Psoas muscle (tissue), 8 donors: Measurements from ENCODE around the gene TCTN2. TPM values are rescaled to one million over a fixed set of nuclear protein-coding genes. Genes with fewer than 3 reads are reported as not detected.

Experiments used
- ATAC-seq, 4 donors: fragments of 200-7000 bp; cut with Tn5 transposase; one replicate each; pipeline ENCODE4 v1.9.1; 2020; ENCODE audit warnings: moderate library complexity in 3 of 4, mild to moderate bottlenecking in 2 of 4
- DNase-seq, 2 donors: peaks; one replicate each; pipeline ENCODE4 v3.0.0-alpha.2; 2020
- H3K27ac ChIP-seq: fragments of 200-600 bp; one replicate; pipeline ENCODE4 v1.8.0; 2022
- H3K27me3 ChIP-seq, 3 donors: fragments of 200-600 bp in 1 of 3; one replicate each; pipeline versions ENCODE4 v1.6.1 to v1.8.0; 2013 to 2022; ENCODE audit warnings: low read length in 2 of 3, mild to moderate bottlenecking in 2 of 3, moderate library complexity in 1 of 3; ENCODE audit not compliant: insufficient read depth in 3 of 3
- H3K36me3 ChIP-seq, 2 donors: fragments of 200-600 bp in 1 of 2; one replicate each; pipeline versions ENCODE4 v1.6.1 to v1.8.0; 2013 to 2022; ENCODE audit warnings: low read depth in 1 of 2, mild to moderate bottlenecking in 1 of 2, moderate library complexity in 1 of 2; ENCODE audit not compliant: insufficient read depth in 1 of 2
- H3K4me1 ChIP-seq: fragments of 200-600 bp; one replicate; pipeline ENCODE4 v1.8.0; 2022
- H3K4me3 ChIP-seq: fragments of 200-600 bp; one replicate; pipeline ENCODE4 v1.8.0; 2022; ENCODE audit warnings: mild to moderate bottlenecking
- H3K9me3 ChIP-seq: fragments of 200-600 bp; one replicate; pipeline ENCODE4 v1.8.0; 2022
- CTCF ChIP-seq: fragments of 200-600 bp; IDR thresholded peaks from one replicate; pipeline ENCODE4 v1.8.0; 2022; ENCODE audit warnings: antibody characterized with exemption
- WGBS, 3 donors: extraction: QIAGEN DNeasy Blood & Tissue Kit; methylation state at CpG; one replicate each; pipeline versions ENCODE4 v1.1.6 to v1.1.7; 2013; 5-methylcytosine and 5-hydroxymethylcytosine counted together
- intact Hi-C, 2 donors: fragments of 100-400 bp; cut with DNase I; formaldehyde crosslinking; loops; one replicate each; pipeline versions ENCODE4 v1.11.0 to v1.14.2; 2022
- polyA plus RNA-seq, 3 donors: library from polyadenylated mRNA; stranded (reverse); fragments of 200-250 nt; gene quantifications; one replicate each; pipeline ENCODE4 v1.2.3, GENCODE V29; 2013
- total RNA-seq, 4 donors: library from RNA; stranded (reverse); fragmentation: NEBNext Ultra II Directional in 2 of 4; extraction: Animal tissue kit (Norgen Biotek cat#: 25700) in 2 of 4; gene quantifications; one replicate each; pipeline versions ENCODE4 v1.2.1 to v1.2.4, GENCODE V29; 2021 to 2023
- donor health status: healthy with polysubstance abuse.
- donor health status: DM: no; HTN: no; CAD: no; lungs with moderate emphysema.
- donor health status: Bipolar disorder and iron deficiency.
- donor health status: healthy.
- donor health status: DM: yes; HTN: yes; CAD: no.
- donor health status: DM: no; HTN: no; CAD: no.
- donor health status: DM: no; HTN: no; CAD: no.
- donor health status: DM: yes; HTN: yes; CAD: no.

The TCTN2 gene
- total and polyA plus RNA-seq, 7 donors = 1.1 to 8.1 (median 1.8) TPM

- no peaks in the 10 kb centered on the region for H3K27me3 ChIP-seq
- H3K27ac ChIP-seq = no peak overlapping the region
- H3K4me3 ChIP-seq = no peak overlapping the region
- DNase-seq (no peak), ATAC-seq (no peak)
- TF ChIP-seq CTCF = no peak
- H3K4me1 ChIP-seq = no peaks in the 10 kb centered on the region
- H3K9me3 ChIP-seq = no peaks in the 10 kb centered on the region
- H3K36me3 ChIP-seq = peaks cover 0 to 18% of the 10 kb centered on the region in 2 donors
- intact Hi-C loops = no loop called here
- WGBS, 3 donors = 84 to 87% (median 85%) methylated on average over 3 of the region's 3 CpGs
Observed at GRCh38 chr12:123705935-123706334, 35.0 kb downstream of the TCTN2 start.

- ATAC-seq (no peak), DNase-seq (no peak)
- WGBS, 3 donors = 86 to 93% (median 89%) methylated on average over 4 of the region's 4 CpGs
- Histone ChIP-seq H3K4me1 (no peaks in the 10 kb centered on the region), H3K27ac (no peak overlapping the region), H3K36me3 (peaks cover 0 to 17% of the 10 kb centered on the region in 2 donors), H3K9me3 (no peaks in the 10 kb centered on the region), H3K4me3 (no peak overlapping the region), H3K27me3 (no peaks in the 10 kb centered on the region)
- no peak for TF ChIP-seq CTCF
- intact Hi-C loops = no loop called here
Observed at GRCh38 chr12:123707466-123707865, 36.6 kb downstream of the TCTN2 start.

- Histone ChIP-seq H3K9me3 (no peaks in the 10 kb centered on the region), H3K4me1 (peaks cover 17% of the 10 kb centered on the region), H3K36me3 (peaks cover 0 to 7% of the 10 kb centered on the region in 2 donors), H3K4me3 (peak overlapping the region; percentile 99), H3K27ac (peak overlapping the region; percentile 81), H3K27me3 (no peaks in the 10 kb centered on the region)
- TF ChIP-seq CTCF = no peak
- intact Hi-C loops = loop anchor here in 1 of 2 donors (5.0 kb wide), 1 partner anchor 269 kb away; no protein-coding TSS in a partner anchor
- WGBS, 3 donors = 0 to 1% (median 1%) methylated on average over 26 of the region's 26 CpGs
- DNase-seq (peak in 1 of 2 donors; percentile 53), ATAC-seq (no peak)
Observed at GRCh38 chr12:123712780-123713319, 41.9 kb downstream of the TCTN2 start.

- H3K27ac ChIP-seq = no peak overlapping the region
- DNase-seq (no peak), ATAC-seq (no peak)
- WGBS, 3 donors = 41 to 54% (median 47%) methylated on average over 6 of the region's 6 CpGs
- peaks cover 0 to 11% of the 10 kb centered on the region in 2 donors for H3K36me3 ChIP-seq
- H3K4me3 ChIP-seq = peak overlapping the region; percentile 99
- H3K4me1 ChIP-seq = peaks cover 17% of the 10 kb centered on the region
- no peaks in the 10 kb centered on the region for H3K27me3 ChIP-seq
- intact Hi-C loops = loop anchor here in 1 of 2 donors (5.0 kb wide), 1 partner anchor 269 kb away; no protein-coding TSS in a partner anchor
- no peaks in the 10 kb centered on the region for H3K9me3 ChIP-seq
- no peak for TF ChIP-seq CTCF
Observed at GRCh38 chr12:123713398-123713797, 42.5 kb downstream of the TCTN2 start.
